HAP-1 (cell line): Measurements from ENCODE around the gene GADD45G.

Experiments used
- DNase-seq, 2 experiments: peaks; one replicate each; pipeline ENCODE4 v3.0.0-alpha.2; 2016 to 2020; ENCODE audit warnings: low spot score in 2 of 2
- H3K27me3 ChIP-seq: fragments of 250-450 bp; sonication (Bioruptor Pico); 2 replicates; pipeline ENCODE4 v1.5.1; 2020; ENCODE audit warnings: low read depth, mild to moderate bottlenecking, moderate library complexity
- H3K36me3 ChIP-seq: fragments of 250-450 bp; sonication (Bioruptor Pico); replicated peaks from 2 replicates; pipeline ENCODE4 v1.5.1; 2020; ENCODE audit warnings: mild to moderate bottlenecking
- H3K4me1 ChIP-seq: fragments of 250-450 bp; sonication (Bioruptor Pico); 2 replicates; pipeline ENCODE4 v1.5.1; 2020; ENCODE audit warnings: mild to moderate bottlenecking
- H3K4me3 ChIP-seq: fragments of 250-450 bp; sonication (Bioruptor Pico); 2 replicates; pipeline ENCODE4 v1.5.1; 2020; ENCODE audit warnings: mild to moderate bottlenecking, moderate library complexity
- H3K9me3 ChIP-seq: fragments of 250-450 bp; sonication (Bioruptor Pico); 2 replicates; pipeline ENCODE4 v1.5.1; 2020; ENCODE audit warnings: mild to moderate bottlenecking, moderate library complexity
- in situ Hi-C: fragments of 300-500 bp; cut with MboI; formaldehyde crosslinking; loops from 3 replicates; pipeline ENCODE4 v1.14.3; 2020; ENCODE audit warnings: low sequenced_read_pairs, inconsistent platforms, mixed read lengths

GADD45G gene

GRCh38 chr9:89648247-89649000 lies 43.6 kb downstream of the GADD45G start:
- Histone ChIP-seq H3K9me3 (no peaks in the 10 kb centered on the region; the same call in 1 of the 2 replicates), H3K4me1 (no peaks in the 10 kb centered on the region), H3K36me3 (no peaks in the 10 kb centered on the region), H3K27me3 (no peaks in the 10 kb centered on the region), H3K4me3 (no peak overlapping the region)
- DNase-seq = no peak
- in situ Hi-C loops = no loop called here

- in situ Hi-C loops = no loop called here
These were observed 44.4 kb downstream of the GADD45G start for GRCh38 chr9:89649039-89649691.

DNA sequence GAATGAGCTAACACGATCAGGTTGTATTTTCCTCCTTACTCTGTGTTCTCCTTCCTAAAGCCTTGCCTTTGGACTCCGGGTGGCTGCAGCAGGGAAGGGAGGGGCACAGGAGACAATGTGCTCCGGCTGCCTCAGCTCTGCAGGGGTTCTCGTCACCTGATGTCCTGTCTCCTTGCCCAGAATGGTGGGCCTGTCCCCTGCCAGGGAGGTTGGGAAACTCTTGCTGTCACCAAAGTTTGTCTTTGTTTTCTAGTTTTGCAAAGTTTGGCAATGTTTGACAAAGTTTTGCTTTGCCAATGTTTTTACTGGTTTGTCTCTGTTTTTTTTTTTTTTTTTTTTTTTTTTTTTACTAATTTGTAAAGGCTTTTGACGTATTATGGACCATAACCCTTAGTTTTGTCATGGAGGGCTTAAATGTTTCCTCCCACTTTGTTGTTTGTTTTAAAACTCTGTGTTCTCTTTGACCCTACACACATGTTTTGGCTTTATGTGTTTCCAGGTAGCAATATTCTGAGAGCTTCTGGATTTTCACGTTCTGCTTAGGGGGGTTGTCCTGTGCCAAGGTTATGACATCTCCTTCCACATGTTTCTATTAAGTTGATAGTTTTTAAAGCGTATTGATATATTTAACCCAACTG lies 49.3 kb downstream of the GADD45G start:
- Histone ChIP-seq H3K27me3 (no peaks in the 10 kb centered on the region), H3K9me3 (no peaks in the 10 kb centered on the region; the same call in 1 of the 2 replicates), H3K4me3 (no peak overlapping the region), H3K4me1 (no peaks in the 10 kb centered on the region), H3K36me3 (no peaks in the 10 kb centered on the region)
- in situ Hi-C loops = loop anchor here (25.0 kb wide), 1 partner anchor 342 kb away; the partner anchor contains the start of genes CKS2 and SECISBP2
- DNase-seq = no peak

More at GRCh38 chr9:89649039-89649691, 44.4 kb downstream of the GADD45G start:
- Histone ChIP-seq H3K9me3 (no peaks in the 10 kb centered on the region; the same call in 1 of the 2 replicates), H3K27me3 (no peaks in the 10 kb centered on the region), H3K36me3 (no peaks in the 10 kb centered on the region), H3K4me1 (no peaks in the 10 kb centered on the region), H3K4me3 (no peak overlapping the region)
- no peak for DNase-seq

DNA sequence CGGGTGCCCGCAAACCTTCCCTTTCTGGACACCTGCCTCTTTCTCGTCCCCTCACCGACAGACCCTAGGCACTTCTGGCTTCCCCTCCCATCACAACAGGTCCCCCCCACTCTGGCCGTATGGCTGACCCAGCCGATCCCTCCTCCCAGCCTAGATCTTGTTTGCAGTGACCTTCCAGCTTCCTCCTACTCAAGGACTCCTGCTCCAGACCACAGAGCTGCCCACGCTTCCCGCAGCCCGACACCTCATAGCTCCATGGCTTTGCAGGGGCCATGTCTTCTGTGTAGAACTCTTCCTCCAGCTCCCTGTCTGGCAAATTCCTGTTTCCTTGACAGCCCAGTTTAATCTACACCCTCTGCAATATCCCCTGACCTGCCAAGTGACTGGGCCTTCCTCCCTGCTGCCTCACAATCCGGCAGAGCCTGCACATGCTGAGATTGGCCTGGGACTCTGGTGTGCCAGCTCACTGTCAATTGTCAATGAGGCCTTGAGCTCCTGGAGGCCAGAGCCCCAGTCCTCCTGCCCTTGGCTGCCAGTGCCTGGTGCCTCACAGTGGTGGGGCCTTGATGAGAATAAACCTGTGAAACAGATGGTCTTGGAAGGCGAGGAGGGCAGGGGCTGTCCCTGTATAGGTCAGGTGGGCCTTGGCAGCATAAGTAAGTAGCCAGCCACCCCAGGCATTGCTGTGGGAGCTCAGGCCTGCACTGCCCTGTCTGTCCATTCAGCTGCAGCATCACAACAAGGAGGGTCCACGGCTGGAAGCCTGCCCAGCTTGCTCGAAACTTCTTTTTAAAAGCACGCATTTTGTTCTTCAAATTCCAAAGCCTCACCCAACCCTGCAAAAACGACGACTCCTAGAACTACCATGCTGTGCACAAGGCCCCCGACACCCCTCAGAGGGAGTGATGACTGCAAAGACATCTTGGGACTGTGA lies 50.5 kb downstream of the GADD45G start:
- no peaks in the 10 kb centered on the region; the same call in 1 of the 2 replicates for H3K9me3 ChIP-seq
- H3K4me3 ChIP-seq = no peak overlapping the region
- no peak for DNase-seq
- H3K27me3 ChIP-seq = no peaks in the 10 kb centered on the region
- no peaks in the 10 kb centered on the region for H3K4me1 ChIP-seq
- H3K36me3 ChIP-seq = no peaks in the 10 kb centered on the region
- in situ Hi-C loops = loop anchor here (25.0 kb wide), 1 partner anchor 343 kb away; the partner anchor contains the start of genes CKS2 and SECISBP2
